Measurements from ENCODE around the gene PGA3. TPM values are rescaled to one million over a fixed set of nuclear protein-coding genes. Genes with fewer than 3 reads are reported as not detected.
"Not testable (repeated sequence)": the region's sequence is repeated elsewhere in the genome, so short reads cannot be mapped to it uniquely, and the experiment has no call there.

The PGA3 gene
- total and polyA plus RNA-seq, 2 of the 8 experiments (the other 6 are each of a cell fraction or from before 2014, with no cell fraction given): not detected

- CTCF ChIA-PET (ENCODE audit: partially characterized antibody): interaction anchor here (0.6 to 4.8 kb wide), 5 partner anchors 12 to 134 kb away, joined by 3 to 19 read pairs (median 4); no protein-coding TSS in a partner anchor
- DNase-seq (ENCODE audit: low read depth in 1 of 2, low spot score in 2 of 2): not testable (repeated sequence)
Observed at GRCh38 chr11:61250796-61251765, 47.8 kb downstream of the PGA3 start.

More at GRCh38 chr11:61250796-61251765, 47.8 kb downstream of the PGA3 start:
- not testable (repeated sequence) for H3K27me3 ChIP-seq (replicated peaks in 1 of 4; ENCODE audit: control insufficient read depth in 3 of 4, extremely low read depth in 1 of 4, insufficient read depth in 3 of 4, low read length in 3 of 4); H3K18ac ChIP-seq (ENCODE audit: extremely low read depth, low read length); H3K79me2 ChIP-seq (ENCODE audit: control insufficient read depth in 1 of 2, insufficient read depth in 2 of 2, low read length in 2 of 2); H3K4me1 ChIP-seq (replicated peaks in 1 of 4; ENCODE audit: control insufficient read depth in 3 of 4, insufficient read depth in 4 of 4, low read length in 3 of 4); H3K79me1 ChIP-seq (ENCODE audit: low read depth, low read length); H3K27ac ChIP-seq (ENCODE audit: low read depth, low read length); H4K91ac ChIP-seq (replicated peaks; ENCODE audit: insufficient read length, low read length); H3K9me3 ChIP-seq (ENCODE audit: insufficient read depth in 2 of 2, low read depth in 1 of 2, low read length in 1 of 2); H3K56ac ChIP-seq (replicated peaks; ENCODE audit: insufficient read length, low read depth, low read length); H3K23me2 ChIP-seq (ENCODE audit: low read depth, low read length); H2AFZ ChIP-seq (ENCODE audit: low read length); H2BK12ac ChIP-seq (ENCODE audit: low read depth, low read length); H3K23ac ChIP-seq (ENCODE audit: insufficient read length); H3K4ac ChIP-seq (replicated peaks; ENCODE audit: insufficient read length, low read depth, low read length); H3K4me2 ChIP-seq (ENCODE audit: insufficient read depth in 1 of 2, low read depth in 2 of 2, low read length in 2 of 2); FAIRE-seq; H2BK5ac ChIP-seq (ENCODE audit: low read depth, low read length); H2AK5ac ChIP-seq (ENCODE audit: low read depth, low read length); H4K5ac ChIP-seq (ENCODE audit: insufficient read length, low read depth, low read length); H2BK15ac ChIP-seq (ENCODE audit: low read length); H3K4me3 ChIP-seq (ENCODE audit: extremely low read depth in 1 of 4, insufficient read depth in 2 of 4, low read depth in 3 of 4, low read length in 4 of 4); H2BK120ac ChIP-seq (replicated peaks; ENCODE audit: low read depth, low read length); H3K14ac ChIP-seq (ENCODE audit: insufficient read length); H3K36me3 ChIP-seq (ENCODE audit: control insufficient read depth in 2 of 4, insufficient read depth in 4 of 4, low read length in 3 of 4); H4K20me1 ChIP-seq (replicated peaks in 1 of 2; ENCODE audit: control insufficient read depth in 1 of 2, insufficient read depth in 2 of 2, low read length in 2 of 2); H2BK20ac ChIP-seq (ENCODE audit: low read length); H3K9ac ChIP-seq (replicated peaks in 1 of 4; ENCODE audit: extremely low read depth in 1 of 4, low read depth in 3 of 4, low read length in 3 of 4); H4K8ac ChIP-seq (ENCODE audit: extremely low read depth, insufficient read depth, low read length)
- WGBS, 2 experiments (ENCODE audit: extremely low coverage in 1 of 2, insufficient coverage in 1 of 2, insufficient read length in 1 of 2, insufficient replicate concordance in 2 of 2, low coverage in 1 of 2, low lambda C conversion rate in 2 of 2, missing lambda C conversion rate in 1 of 2): 93% methylated on average over 20 of the region's 20 CpGs; no CpG with 5 or more reads in 1 of the 2 experiments
- POLR2A ChIA-PET (ENCODE audit: partially characterized antibody): interaction anchor here (1.4 kb wide), 1 partner anchor 46 kb away, joined by 3 read pairs; no protein-coding TSS in a partner anchor

Measured in H1 (cell line).